ENCODE measurements around the gene SDK1.

The SDK1 gene

DNA sequence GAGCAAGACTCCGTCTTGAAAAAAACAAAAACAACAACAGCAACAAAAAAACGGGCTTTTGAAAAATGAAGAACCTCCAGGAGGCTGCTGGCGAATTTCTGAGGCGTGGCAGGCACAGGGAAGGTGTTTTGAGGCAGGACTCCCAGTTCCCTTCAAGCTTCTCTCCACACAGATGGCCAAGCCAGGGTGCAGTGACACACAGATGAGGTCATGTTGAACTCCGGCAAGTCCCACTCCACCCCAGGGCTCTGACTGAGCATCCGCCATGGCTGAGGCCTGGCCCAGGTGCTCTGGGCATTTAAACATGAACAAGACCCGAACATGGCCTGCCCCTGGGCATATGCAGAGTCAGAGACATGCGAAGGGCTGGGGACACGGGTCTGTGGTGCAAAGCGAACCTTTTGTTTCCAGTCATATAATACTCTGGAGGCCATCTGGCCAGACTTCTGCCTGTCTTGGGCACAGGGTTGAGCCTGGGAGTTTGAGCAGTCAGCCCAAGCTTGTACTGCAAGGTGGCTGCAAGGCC is 866.4 kb downstream of the SDK1 start:
- Histone ChIP-seq H3K27ac (no peak overlapping the region), H3K4me3 (no peak overlapping the region)
- TF ChIP-seq, protein P1, sequence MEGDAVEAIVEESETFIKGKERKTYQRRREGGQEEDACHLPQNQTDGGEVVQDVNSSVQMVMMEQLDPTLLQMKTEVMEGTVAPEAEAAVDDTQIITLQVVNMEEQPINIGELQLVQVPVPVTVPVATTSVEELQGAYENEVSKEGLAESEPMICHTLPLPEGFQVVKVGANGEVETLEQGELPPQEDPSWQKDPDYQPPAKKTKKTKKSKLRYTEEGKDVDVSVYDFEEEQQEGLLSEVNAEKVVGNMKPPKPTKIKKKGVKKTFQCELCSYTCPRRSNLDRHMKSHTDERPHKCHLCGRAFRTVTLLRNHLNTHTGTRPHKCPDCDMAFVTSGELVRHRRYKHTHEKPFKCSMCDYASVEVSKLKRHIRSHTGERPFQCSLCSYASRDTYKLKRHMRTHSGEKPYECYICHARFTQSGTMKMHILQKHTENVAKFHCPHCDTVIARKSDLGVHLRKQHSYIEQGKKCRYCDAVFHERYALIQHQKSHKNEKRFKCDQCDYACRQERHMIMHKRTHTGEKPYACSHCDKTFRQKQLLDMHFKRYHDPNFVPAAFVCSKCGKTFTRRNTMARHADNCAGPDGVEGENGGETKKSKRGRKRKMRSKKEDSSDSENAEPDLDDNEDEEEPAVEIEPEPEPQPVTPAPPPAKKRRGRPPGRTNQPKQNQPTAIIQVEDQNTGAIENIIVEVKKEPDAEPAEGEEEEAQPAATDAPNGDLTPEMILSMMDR (IDR thresholded peaks at IDR 0.05), result no peak
- no peak for DNase-seq (ENCODE audit: low spot score)

DNA sequence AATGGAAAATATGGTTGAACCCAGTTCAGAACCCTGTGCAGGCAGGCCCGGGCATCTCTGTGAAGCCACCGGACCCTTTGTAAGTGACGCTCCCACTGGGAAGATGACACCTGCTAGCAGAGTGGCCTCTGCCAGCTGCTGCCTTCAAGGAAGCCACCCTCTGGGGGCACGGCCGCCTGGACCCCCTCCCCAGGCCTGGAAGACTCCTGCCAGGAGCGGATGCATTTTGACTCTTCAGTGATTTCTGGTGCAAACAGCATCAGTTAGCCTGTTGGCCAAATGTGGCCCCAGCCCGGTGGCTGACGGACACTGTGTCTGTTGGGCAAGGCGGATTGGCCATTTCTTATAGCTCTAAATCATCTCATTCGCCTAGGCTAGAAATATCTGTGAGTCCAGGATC is 867.0 kb downstream of the SDK1 start:
- TF ChIP-seq, protein P1 (IDR thresholded peaks at IDR 0.05), result no peak
- Histone ChIP-seq H3K4me3 (no peak overlapping the region), H3K27ac (no peak overlapping the region)
- DNase-seq (ENCODE audit: low spot score), result no peak

DNA sequence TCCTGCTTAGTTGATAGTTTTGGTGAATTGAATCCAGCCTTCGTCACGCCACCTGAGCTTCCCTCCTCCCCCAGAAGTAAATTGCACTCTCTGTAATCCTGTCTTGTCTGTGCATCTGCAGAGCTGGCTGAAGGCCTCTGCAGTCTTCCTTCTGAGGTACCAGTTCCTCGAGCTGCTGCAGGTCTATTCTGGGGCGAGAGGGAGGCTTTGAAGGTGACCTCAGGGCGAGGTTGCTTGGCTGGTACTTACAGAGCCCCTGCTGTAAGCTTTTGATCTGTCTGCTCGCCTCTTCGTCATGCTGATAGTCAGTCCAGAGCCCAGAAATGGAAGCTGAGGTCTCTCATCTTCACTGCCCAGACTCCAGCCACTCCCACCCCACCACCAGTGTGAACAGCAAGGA is 867.5 kb downstream of the SDK1 start:
- no peak for DNase-seq (ENCODE audit: low spot score)
- no peak overlapping the region for H3K27ac ChIP-seq
- TF ChIP-seq, protein P1 (IDR thresholded peaks at IDR 0.05), result no peak
- H3K4me3 ChIP-seq, result no peak overlapping the region

DNA sequence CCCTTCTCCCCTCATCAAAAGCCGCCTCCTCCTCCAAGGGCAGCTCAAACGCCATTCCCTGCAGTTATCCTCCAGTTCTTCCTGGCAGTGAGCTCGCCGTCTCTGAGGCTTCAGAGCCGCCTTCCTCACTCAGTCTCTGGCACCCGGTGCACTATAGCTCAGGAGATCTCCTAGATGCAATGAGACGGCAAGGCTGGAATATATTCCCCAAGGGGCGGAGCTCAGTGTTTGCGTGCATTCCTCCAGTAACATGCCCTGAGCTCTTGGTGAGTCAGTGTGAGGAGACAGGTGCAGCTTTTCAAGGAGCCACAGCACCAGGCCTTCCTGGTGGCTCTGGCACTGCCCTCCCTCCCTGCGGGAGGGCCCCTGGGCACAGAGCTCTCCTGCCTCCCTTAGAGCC is 868.4 kb downstream of the SDK1 start:
- Histone ChIP-seq H3K27ac (no peak overlapping the region), H3K4me3 (no peak overlapping the region)
- TF ChIP-seq, protein P1 (IDR thresholded peaks at IDR 0.05), result no peak
- no peak for DNase-seq (ENCODE audit: low spot score)

DNA sequence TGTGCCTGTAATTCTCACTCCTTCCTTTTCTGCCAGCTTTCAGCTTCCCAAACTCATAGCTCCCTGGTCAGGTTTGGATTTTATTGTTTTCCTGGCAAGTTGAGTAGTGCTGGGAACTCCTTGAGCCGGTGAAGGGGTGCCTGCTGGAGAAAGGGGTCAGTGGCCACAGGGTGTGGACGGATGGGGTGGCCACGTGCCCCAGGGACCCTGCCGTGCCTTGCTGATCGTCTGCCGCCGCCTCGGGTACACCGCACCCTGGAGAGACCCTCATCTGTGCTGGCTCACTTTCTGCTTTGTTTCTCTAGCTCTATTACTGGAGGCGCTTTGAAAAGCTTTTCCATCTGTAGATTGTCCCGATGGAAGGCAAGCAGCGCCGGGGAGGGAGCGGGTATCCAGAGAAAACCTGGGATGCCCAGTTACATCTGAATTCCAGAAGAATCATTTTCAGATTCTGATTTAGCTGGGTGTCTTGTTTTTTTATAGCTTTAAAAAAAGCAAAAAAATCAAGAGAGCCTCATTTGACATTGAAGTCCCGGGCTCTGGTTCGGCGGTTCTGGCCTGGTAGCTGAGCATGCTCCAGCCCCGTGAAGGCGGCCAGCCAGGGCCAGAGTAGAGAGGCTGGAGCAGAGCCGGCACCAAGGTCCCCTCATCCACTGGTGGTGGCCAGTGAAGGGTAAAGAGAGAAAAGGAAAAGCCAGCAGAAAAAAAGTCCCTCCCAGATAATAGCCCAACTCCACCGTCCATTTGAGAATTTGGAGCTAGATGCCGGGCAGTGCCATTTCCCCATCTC is 870.1 kb downstream of the SDK1 start:
- Histone ChIP-seq H3K4me3 (no peak overlapping the region), H3K27ac (no peak overlapping the region)
- TF ChIP-seq, protein P1 (IDR thresholded peaks at IDR 0.05), result no peak
- no peak for DNase-seq (ENCODE audit: low spot score)

DNA sequence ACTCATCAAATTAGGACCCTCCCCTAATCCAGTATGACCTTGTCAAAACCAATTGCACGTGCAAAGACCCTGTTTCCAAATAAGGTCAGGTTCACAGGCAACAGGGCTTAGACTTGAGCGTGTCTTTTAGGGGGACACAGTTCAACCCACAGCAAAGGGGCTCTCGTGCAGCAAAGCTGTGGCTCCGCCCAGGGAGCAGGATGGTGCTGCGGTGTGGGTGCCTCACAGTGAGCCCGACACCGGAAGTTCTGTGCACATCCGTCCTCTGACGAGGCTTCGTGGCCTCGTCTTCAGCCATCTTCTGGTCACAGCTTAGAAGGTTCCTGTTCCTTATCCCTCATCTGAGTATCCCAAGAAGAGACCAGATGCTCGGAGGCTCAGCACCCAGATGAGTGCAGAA is 871.8 kb downstream of the SDK1 start:
- TF ChIP-seq, protein P1 (IDR thresholded peaks at IDR 0.05), result no peak
- no peak overlapping the region for H3K4me3 ChIP-seq
- no peak overlapping the region for H3K27ac ChIP-seq
- DNase-seq (ENCODE audit: low spot score), result no peak

DNA sequence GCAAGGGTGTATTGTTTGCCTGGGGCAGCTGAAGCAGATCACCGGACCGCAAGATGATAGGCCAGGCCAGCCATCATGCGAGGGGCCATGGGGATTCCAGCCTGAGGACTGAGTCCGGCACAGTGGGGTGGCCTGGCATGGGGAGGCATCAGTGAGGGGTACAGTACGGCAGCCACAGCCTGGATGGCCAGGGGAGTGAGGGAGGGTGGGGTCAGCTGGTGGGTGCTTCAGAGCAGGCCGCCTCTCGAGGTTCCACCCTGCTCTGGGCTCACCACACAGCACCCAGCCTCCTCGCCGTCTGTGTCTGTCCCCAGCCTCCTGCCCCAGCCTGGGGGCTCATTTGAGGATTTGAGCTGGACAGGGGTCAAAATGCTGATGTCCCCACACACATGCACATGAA is 872.6 kb downstream of the SDK1 start:
- DNase-seq (ENCODE audit: low spot score), result no peak
- no peak overlapping the region for H3K27ac ChIP-seq
- TF ChIP-seq, protein P1 (IDR thresholded peaks at IDR 0.05), result no peak

More for the DNA sequence above, 872.6 kb downstream of the SDK1 start:
- H3K4me3 ChIP-seq, result no peak overlapping the region
